ENCODE results near the gene FBRSL1. TPM values are rescaled to one million over a fixed set of nuclear protein-coding genes. Genes with fewer than 3 reads are reported as not detected.

The FBRSL1 gene
- total RNA-seq, 1 donor from 2014 or later: 60.4 TPM

GRCh38 chr12:132492522-132492921 lies 2.6 kb downstream of the FBRSL1 start:
- DNase-seq (ENCODE audit: low spot score): no peak
- intact Hi-C loops (cut with DNase I): no loop called here

GRCh38 chr12:132492951-132493350 lies 3.0 kb downstream of the FBRSL1 start:
- DNase-seq (ENCODE audit: low spot score): no peak
- intact Hi-C loops (cut with DNase I): no loop called here

- intact Hi-C loops (cut with DNase I): no loop called here
- DNase-seq (ENCODE audit: low spot score): no peak
Observed at GRCh38 chr12:132493482-132494178, 3.7 kb downstream of the FBRSL1 start.

- intact Hi-C loops (cut with DNase I): no loop called here
- DNase-seq (ENCODE audit: low spot score): no peak
Observed at GRCh38 chr12:132494294-132495164, 4.6 kb downstream of the FBRSL1 start.

GRCh38 chr12:132495165-132495544 lies 5.2 kb downstream of the FBRSL1 start:
- DNase-seq (ENCODE audit: low spot score): no peak
- intact Hi-C loops (cut with DNase I): no loop called here

GRCh38 chr12:132495629-132496357 lies 5.8 kb downstream of the FBRSL1 start:
- DNase-seq (ENCODE audit: low spot score): no peak
- intact Hi-C loops (cut with DNase I): no loop called here

GRCh38 chr12:132496358-132496669 lies 6.4 kb downstream of the FBRSL1 start:
- no peak for DNase-seq (ENCODE audit: low spot score)
- intact Hi-C loops (cut with DNase I): no loop called here

- DNase-seq (ENCODE audit: low spot score): no peak
- intact Hi-C loops (cut with DNase I): no loop called here
Observed at GRCh38 chr12:132496710-132497109, 6.8 kb downstream of the FBRSL1 start.

- no peak for DNase-seq (ENCODE audit: low spot score)
- intact Hi-C loops (cut with DNase I): no loop called here
Observed at GRCh38 chr12:132497514-132498405, 7.8 kb downstream of the FBRSL1 start.

GRCh38 chr12:132498931-132499330 lies 9.0 kb downstream of the FBRSL1 start:
- intact Hi-C loops (cut with DNase I): no loop called here
- no peak for DNase-seq (ENCODE audit: low spot score)

- intact Hi-C loops (cut with DNase I): no loop called here
- no peak for DNase-seq (ENCODE audit: low spot score)
Observed at GRCh38 chr12:132500142-132500855, 10.3 kb downstream of the FBRSL1 start.

- DNase-seq (ENCODE audit: low spot score): no peak
- intact Hi-C loops (cut with DNase I): no loop called here
Observed at GRCh38 chr12:132500856-132501180, 10.9 kb downstream of the FBRSL1 start.

GRCh38 chr12:132501204-132501940 lies 11.4 kb downstream of the FBRSL1 start:
- no peak for DNase-seq (ENCODE audit: low spot score)
- intact Hi-C loops (cut with DNase I): no loop called here

- no peak for DNase-seq (ENCODE audit: low spot score)
- intact Hi-C loops (cut with DNase I): no loop called here
Observed at GRCh38 chr12:132502149-132502881, 12.4 kb downstream of the FBRSL1 start.

GRCh38 chr12:132502882-132503193 lies 12.9 kb downstream of the FBRSL1 start:
- intact Hi-C loops (cut with DNase I): no loop called here

GRCh38 chr12:132503618-132504204 lies 13.8 kb downstream of the FBRSL1 start:
- no peak for DNase-seq (ENCODE audit: low spot score)
- intact Hi-C loops (cut with DNase I): no loop called here

More at GRCh38 chr12:132502882-132503193, 12.9 kb downstream of the FBRSL1 start:
- no peak for DNase-seq (ENCODE audit: low spot score)

GRCh38 chr12:132505105-132505851 lies 15.3 kb downstream of the FBRSL1 start:
- DNase-seq (ENCODE audit: low spot score): no peak
- intact Hi-C loops (cut with DNase I): no loop called here

Measured in cardiac septum (tissue), 1 donor.